HG02970 (cell line): Measurements from ENCODE around the gene EN1.
A peak's percentile ranks its signal among the peaks of the same experiment; 100 is the strongest.

Experiments used
- ATAC-seq: cut with Tn5 transposase; IDR thresholded peaks from one replicate; pipeline ENCODE4 v1.9.1; 2021; ENCODE audit warnings: mild to moderate bottlenecking, moderate library complexity, moderate number of reproducible peaks; ENCODE audit not compliant: unreplicated experiment, low FRiP score

Gene EN1

DNA sequence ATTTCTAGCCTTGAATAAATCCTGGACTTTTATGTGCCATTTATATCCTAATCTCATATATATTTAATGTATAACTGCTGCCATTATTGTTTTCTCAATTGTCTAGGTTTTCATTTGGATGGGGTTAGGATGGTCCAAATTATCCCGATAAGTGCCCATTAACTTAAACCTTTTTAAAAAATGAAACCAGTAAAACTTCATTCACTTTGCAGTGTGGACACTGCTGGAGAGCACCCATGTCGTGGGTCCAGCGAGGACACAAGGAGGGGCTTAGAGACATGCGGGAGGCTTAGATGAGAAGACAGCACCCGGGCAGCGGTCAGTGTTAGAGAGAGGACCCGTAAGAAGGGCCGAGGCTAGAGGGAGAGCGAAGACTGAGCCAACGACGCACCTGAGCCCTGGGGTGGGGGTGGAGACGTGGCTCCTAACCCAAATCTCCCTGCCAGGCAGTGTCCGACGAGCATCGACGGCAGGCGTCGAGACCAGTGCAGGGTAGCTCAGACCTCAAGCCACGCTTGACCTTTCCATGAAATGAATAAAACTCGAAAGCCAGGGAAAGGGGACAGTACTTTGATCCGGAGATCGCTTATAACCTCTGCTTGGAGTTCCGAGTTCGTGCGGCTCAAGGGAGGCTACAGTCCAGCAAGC, 9.0 kb upstream of the EN1 start:
- ATAC-seq: no peak

- peak; percentile 76 for ATAC-seq
Observed at GRCh38 chr2:118855451-118856279, 8.2 kb upstream of the EN1 start.

DNA sequence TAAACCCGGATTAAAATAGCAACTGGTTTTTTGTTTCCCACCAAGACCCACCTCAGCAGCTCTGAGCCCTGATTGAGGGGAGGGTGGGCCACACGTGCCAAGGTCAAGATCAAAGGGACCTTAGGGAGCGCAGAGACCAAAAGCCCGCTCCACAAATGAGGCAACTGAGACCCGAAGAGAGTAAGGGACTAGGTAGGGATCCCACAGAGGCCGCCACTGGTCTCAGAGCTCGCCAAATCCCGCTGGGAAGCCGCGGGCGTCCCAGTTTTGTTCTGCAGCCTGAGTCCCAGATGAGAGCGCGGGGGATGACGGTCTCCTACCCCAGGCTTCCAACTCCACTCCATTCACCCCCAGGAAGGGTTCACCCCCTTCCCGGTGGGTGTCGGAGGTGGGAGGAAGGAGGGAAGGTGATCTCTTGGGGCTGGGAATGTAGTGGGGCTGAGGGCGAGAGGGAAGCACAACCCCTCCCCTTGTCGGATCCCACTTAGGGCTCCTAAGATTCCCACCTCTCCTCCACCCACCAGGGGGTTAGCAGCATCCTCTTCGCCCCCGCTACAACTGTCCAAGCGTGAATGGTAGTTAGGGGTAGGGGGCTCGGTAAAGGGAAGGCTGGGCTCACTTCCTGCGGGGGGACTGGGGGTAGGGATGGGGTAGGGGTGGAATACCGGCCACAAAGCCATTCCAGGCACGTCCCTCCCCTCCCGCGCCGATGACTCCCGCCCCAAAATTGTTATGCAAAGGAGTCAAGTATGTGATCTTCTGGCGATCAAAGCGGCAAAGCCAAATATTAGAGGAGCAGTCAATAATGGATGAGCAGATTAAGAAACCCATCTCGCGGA, 7.3 kb upstream of the EN1 start:
- no peak for ATAC-seq

GRCh38 chr2:118853651-118854291, 6.3 kb upstream of the EN1 start:
- no peak for ATAC-seq

GRCh38 chr2:118853129-118853640, 5.7 kb upstream of the EN1 start:
- ATAC-seq: no peak

DNA sequence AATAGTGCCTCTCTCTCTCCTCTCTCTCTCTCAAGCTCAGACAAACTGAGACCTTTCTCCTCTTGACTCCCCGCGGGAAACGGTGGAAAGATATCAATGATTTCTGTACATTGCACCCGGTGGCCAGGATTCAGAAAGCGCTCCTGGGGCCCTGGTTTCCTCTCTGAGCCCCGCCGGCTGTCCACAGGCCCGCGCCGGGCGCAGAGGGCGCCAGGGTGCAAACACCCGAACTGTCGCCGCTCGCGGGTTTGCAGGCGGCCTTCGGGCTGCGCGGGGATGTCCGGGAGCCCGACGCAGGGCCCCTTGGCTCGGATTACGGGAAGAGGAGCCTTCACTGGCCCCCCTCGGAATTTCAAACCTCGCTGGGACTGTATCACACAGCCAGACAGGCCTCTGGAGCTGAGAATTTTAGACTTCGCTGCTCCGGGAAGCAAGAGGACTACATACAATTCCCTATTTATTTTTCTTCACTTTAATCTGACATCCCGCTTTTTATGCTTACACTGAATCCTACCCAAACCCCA, 5.2 kb upstream of the EN1 start:
- ATAC-seq: no peak

- ATAC-seq: no peak
Observed at GRCh38 chr2:118851650-118852049, 4.2 kb upstream of the EN1 start.

DNA sequence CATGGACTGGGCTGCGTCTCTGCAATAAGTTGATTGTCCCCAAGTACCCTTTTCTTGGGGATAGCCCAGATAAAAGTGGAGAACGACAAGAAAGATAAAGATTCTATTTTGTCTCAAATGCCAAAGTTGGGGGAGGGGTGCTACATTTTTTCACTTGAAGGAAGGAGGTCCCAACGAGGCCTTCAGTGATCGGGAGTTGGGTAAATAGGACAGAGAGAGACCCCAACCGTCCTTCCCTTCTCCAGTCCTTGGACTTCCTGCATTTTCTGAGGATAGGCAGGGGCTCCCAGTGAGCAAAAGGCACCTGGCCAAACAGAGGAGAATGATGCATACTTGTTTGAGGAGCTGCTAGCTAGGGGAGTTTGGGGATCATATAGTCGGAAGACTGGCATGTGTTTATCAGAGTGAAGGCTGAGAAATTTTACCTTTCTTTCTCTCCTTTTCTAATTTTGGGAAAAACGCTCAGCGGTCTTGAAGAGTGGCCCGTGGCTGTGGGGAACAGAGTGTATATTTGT, 3.5 kb upstream of the EN1 start:
- no peak for ATAC-seq

- no peak for ATAC-seq
Observed at GRCh38 chr2:118850168-118850900, 2.9 kb upstream of the EN1 start.

DNA sequence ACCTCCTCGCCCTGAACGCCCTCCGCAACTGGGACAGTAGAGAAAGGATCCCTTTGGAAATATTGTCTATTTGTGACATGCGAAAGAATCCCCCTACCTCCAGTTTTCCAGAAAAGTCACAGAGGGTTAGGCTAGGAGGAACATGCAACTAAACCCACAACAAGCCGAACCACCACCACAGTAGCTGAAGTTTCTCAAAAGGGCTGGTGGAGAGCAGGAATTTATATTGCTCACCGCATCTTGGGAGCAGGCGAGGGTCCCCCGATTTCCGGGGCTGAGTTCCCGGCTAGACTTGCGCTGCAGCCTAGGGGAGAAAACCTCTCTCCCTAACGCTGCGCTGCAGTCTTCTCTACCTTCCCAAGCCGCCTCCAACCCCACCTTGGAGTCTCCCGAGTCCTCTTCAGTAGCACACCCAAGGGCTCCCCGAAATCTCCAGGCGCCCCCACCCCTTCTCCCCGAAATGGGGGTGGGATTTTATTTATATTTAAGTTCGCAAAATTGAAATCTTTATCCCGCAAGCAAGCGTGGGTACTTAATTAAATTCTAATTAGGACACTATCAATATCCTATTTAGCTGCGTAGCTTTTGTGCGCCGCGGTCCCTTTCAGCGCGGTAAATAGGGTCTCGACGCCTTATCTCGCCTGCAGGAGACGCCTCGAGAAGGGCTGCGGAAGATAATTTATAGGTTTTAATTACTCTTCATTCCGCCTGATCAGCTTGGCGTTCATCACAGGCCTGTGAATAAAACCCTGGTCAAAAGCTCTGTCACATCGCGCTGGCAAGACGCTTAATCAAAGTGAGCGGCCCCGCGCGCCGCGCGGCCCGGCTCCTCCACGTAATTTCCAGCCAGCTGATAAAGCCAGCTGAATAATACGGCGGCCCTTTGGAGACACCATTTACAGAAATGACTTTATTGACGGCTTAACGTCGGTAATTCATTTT, 2.0 kb upstream of the EN1 start:
- ATAC-seq: no peak

- no peak for ATAC-seq
Observed at GRCh38 chr2:118848381-118849225, 1.2 kb upstream of the EN1 start.

DNA sequence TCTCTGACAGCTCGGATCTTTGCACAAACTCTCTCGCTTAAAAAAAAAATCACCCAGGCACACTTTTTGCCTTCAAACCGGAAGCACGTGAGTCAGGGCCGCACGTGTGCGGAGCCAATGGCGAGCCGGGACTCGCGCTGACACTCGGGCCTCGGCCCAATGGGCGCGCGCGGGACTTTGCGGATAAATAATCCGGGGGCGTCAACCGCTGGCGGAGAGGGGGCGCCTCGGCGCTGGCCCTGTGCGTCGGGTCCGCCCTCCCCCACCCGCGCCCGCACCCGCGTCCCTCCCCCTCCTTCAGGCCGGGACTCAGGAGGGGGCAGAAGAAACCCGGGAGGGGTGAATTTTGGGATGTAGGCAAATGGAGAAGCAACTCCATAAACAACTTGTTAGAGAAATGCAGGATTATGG, 319 bp upstream of the EN1 start:
- ATAC-seq: no peak

DNA sequence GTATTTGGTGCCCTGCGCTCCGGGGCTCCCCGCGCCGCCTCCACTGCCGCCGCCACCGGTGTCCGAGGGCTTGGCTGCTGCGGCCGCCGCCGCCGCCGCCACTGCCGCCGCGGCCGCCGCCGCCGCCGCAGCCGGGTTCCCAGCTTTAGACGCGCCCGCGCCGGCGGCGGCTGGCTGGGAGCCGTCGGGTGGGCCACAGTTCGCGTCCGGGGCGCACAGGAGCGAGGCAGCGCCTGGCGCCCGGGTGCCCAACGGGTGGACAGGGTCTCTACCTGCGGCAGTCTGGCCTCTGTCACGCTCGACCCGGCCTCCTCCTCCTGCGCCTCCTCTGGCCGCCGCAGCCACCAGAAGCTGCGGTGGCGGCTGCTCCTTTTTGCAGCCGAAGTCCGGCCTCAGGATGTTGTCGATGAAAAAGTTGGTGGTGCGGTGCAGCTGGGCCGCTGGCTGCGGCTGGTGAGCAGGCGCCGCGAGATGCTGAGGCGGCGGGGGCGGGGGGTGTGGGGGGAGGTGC, 951 bp downstream of the EN1 start:
- ATAC-seq: no peak

GRCh38 chr2:118845522-118846441, 1.7 kb downstream of the EN1 start:
- ATAC-seq: no peak

GRCh38 chr2:118845005-118845521, 2.4 kb downstream of the EN1 start:
- no peak for ATAC-seq
